Stomach (tissue), 9 donors: ENCODE results near the gene RFX4. TPM values are rescaled to one million over a fixed set of nuclear protein-coding genes. Genes with fewer than 3 reads are reported as not detected.

Source experiments
- DNase-seq, 2 donors: peaks; one replicate each; pipeline versions ENCODE4 v3.0.0 to v3.0.0-alpha.2; 2013 to 2019
- H3K27ac ChIP-seq, 5 donors: fragments of 200-600 bp in 4 of 5; sonication (generic) in 4 of 5; one replicate each; pipeline ENCODE4 v1.5.1; 2013 to 2019; ENCODE audit warnings: mild to moderate bottlenecking in 1 of 5, moderate library complexity in 1 of 5
- H3K27me3 ChIP-seq, 3 donors: fragments of 200-600 bp; sonication (generic); one replicate each; pipeline ENCODE4 v1.5.1; 2017 to 2019; ENCODE audit warnings: mixed run types in 1 of 3
- H3K36me3 ChIP-seq, 4 donors: fragments of 200-600 bp; sonication (generic); 1 replicate in 3 of 4; 2 replicates in 1 of 4; pipeline ENCODE4 v1.5.1; 2016 to 2019
- H3K4me1 ChIP-seq, 4 donors: fragments of 200-600 bp; sonication (generic); one replicate each; pipeline ENCODE4 v1.5.1; 2016 to 2019
- H3K4me3 ChIP-seq, 4 donors: fragments of 200-600 bp; sonication (generic) in 3 of 4; one replicate each; pipeline ENCODE4 v1.5.1; 2016 to 2019; ENCODE audit warnings: mild to moderate bottlenecking in 1 of 4
- H3K9me3 ChIP-seq, 4 donors: fragments of 200-600 bp; sonication (generic); one replicate each; pipeline ENCODE4 v1.5.1; 2016 to 2019
- CTCF ChIP-seq, 7 experiments: fragments of 450-650 bp in 4 of 7; fragments of 200-600 bp in 3 of 7; sonication (generic) in 3 of 7; IDR thresholded peaks; one replicate each; pipeline ENCODE4 v1.5.1; 2016 to 2019; ENCODE audit warnings: antibody characterized with exemption in 7 of 7, control low read depth in 2 of 7, mild to moderate bottlenecking in 1 of 7
- EP300 ChIP-seq: sonication (generic); formaldehyde crosslinking; IDR thresholded peaks from one replicate; pipeline ENCODE4 v1.6.1; 2017; ENCODE audit warnings: antibody characterized with exemption
- POLR2A ChIP-seq, 4 donors: fragments of 450-650 bp; IDR thresholded peaks; one replicate each; pipeline ENCODE4 v1.6.1; 2016; ENCODE audit warnings: antibody characterized with exemption in 4 of 4, control low read depth in 2 of 4, mild to moderate bottlenecking in 1 of 4, moderate library complexity in 1 of 4
- POLR2AphosphoS5 ChIP-seq, 3 donors: sonication (generic); formaldehyde crosslinking; IDR thresholded peaks; one replicate each; pipeline ENCODE4 v1.6.1; 2016; ENCODE audit warnings: antibody characterized with exemption in 3 of 3
- WGBS, 5 donors: extraction: QIAGEN DNeasy Blood & Tissue Kit in 3 of 5; methylation state at CpG; one replicate each; pipeline versions ENCODE4 v1.1.5 to v1.1.7; 2013 to 2018; 5-methylcytosine and 5-hydroxymethylcytosine counted together
- intact Hi-C: fragments of 100-400 bp; cut with DNase I; formaldehyde crosslinking; loops from one replicate; pipeline ENCODE4 v1.15.1; 2023; ENCODE audit warnings: low total_unique reads
- polyA plus RNA-seq, 3 donors: library from polyadenylated mRNA; stranded (reverse); fragments of 200-250 nt; gene quantifications; one replicate each; pipeline ENCODE4 v1.2.3, GENCODE V29; 2013
- total RNA-seq, 5 donors: library from RNA; depleted of rRNA; stranded (reverse); fragments of >200 nt; gene quantifications; one replicate each; pipeline versions ENCODE4 v1.1.0 to v1.2.3, GENCODE V29; 2014 to 2016
- donor health status: healthy with polysubstance abuse.
- donor health status: Bipolar disorder and iron deficiency.
- donor health status: healthy.

RFX4 gene
- total and polyA plus RNA-seq, 8 donors: not detected

DNA sequence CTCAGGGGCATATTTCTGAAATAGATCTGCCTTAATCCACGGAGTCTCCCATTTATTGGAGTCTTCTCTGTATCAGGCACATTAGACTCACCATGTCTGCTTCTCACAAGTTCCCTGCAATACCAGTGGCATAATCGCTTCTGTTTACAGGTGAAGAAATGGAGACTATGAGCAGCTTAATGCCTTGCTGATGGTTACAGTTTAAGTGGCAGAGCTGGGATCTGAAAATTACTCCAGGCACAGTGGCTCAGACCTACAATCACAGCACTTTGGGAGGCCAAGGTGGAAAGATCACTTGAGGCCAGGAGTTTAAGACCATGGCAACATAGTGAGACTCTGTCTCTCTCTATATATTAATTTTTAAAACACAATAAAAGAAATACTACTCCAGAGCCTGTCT, 184.4 kb downstream of the RFX4 start:
- no peaks in the 10 kb centered on the region for H3K9me3 ChIP-seq
- H3K36me3 ChIP-seq: no peaks in the 10 kb centered on the region
- intact Hi-C loops: no loop called here
- WGBS, 5 donors: 71 to 84% (median 73%) methylated on average over 2 of the region's 2 CpGs
- no peak for DNase-seq
- no peak overlapping the region for H3K4me3 ChIP-seq
- peaks cover 0 to 3% (median 0%) of the 10 kb centered on the region in 4 donors for H3K4me1 ChIP-seq
- no peaks in the 10 kb centered on the region for H3K27me3 ChIP-seq
- TF ChIP-seq POLR2AphosphoS5 (IDR thresholded peaks at IDR 0.05) (no peak), POLR2A (IDR thresholded peaks at IDR 0.05) (no peak), EP300 (no peak), CTCF (IDR thresholded peaks at IDR 0.05) (no peak)
- H3K27ac ChIP-seq: no peak overlapping the region

DNA sequence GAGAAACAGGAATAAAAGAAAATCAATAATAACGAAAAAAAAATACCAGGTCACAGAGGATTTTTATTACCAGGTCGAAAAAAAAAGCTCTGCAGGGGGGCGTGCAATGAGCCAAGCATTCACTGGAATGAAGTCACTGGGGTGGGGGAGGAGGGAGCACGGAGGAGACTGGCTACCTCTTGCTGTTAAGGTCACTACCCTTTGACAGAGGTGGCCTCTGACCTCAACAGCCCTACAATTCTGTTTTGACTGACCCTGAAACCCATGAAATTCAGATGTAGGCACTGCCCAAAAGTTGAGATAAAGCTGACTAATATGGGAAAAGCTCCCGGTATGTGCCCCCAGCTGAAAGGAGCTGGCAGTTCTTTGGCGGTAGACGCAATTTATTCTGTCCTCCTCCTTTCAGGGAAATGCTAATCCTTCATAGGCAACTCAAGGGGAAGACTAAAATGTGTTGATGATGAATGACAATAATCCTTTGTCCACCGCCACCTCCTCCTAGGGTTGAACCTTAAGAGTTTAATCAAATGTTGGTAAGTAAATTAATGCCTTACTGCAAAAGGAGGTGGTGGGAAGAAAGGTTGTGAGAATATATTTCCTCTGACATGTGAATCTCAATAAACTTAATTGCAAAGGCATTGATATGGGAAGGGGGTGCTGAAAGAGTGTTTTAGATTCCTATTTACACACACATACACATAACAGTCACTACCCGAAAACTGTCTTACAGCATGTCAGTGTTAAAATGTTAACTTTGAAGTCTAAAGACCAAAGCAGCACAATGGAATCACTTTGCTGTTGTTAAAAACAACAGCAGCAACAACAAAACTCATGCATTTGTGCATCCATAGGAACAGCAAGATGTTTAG, 185.4 kb downstream of the RFX4 start:
- peaks cover 0 to 3% (median 0%) of the 10 kb centered on the region in 4 donors for H3K4me1 ChIP-seq
- DNase-seq: no peak
- H3K27me3 ChIP-seq: no peaks in the 10 kb centered on the region
- H3K27ac ChIP-seq: no peak overlapping the region
- no peak overlapping the region for H3K4me3 ChIP-seq
- H3K9me3 ChIP-seq: no peaks in the 10 kb centered on the region
- TF ChIP-seq POLR2AphosphoS5 (IDR thresholded peaks at IDR 0.05) (no peak), CTCF (IDR thresholded peaks at IDR 0.05) (no peak)
- WGBS, 5 donors: 52 to 59% (median 58%) methylated on average over 9 of the region's 9 CpGs
- intact Hi-C loops: no loop called here
- H3K36me3 ChIP-seq: no peaks in the 10 kb centered on the region

DNA sequence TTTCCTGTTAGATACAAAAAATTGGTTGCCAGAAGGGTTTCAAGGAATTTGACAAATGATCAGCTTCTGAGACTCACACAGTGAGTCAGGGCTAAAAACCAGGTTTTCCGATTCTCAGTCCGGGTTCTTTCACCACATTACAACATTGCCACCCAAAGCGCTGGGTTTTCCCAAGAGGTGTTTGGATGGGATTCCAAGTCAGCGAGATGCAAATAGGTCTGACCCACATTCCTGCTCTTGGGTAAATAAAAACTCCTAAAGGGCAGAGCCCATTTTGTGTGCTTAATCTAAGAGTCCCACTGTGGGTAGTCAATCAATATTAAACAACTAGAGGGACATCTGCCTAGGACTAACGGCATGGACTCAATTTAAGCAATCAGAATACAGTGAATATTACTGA, 186.3 kb downstream of the RFX4 start:
- WGBS, 5 donors: 23 to 60% (median 44%) methylated on average over 5 of the region's 5 CpGs
- no peaks in the 10 kb centered on the region for H3K27me3 ChIP-seq
- H3K4me1 ChIP-seq: peaks cover 0 to 7% (median 3%) of the 10 kb centered on the region in 4 donors
- TF ChIP-seq POLR2A (IDR thresholded peaks at IDR 0.05) (no peak), CTCF (IDR thresholded peaks at IDR 0.05) (no peak), POLR2AphosphoS5 (IDR thresholded peaks at IDR 0.05) (no peak), EP300 (no peak)
- H3K9me3 ChIP-seq: no peaks in the 10 kb centered on the region
- DNase-seq: no peak
- H3K27ac ChIP-seq: no peak overlapping the region
- no peaks in the 10 kb centered on the region for H3K36me3 ChIP-seq
- intact Hi-C loops: no loop called here
- no peak overlapping the region for H3K4me3 ChIP-seq

GRCh38 chr12:106769546-106769945, 186.7 kb downstream of the RFX4 start:
- DNase-seq: no peak
- intact Hi-C loops: no loop called here
- no peak overlapping the region for H3K27ac ChIP-seq
- no peaks in the 10 kb centered on the region for H3K27me3 ChIP-seq
- TF ChIP-seq POLR2A (IDR thresholded peaks at IDR 0.05): no peak
- H3K4me3 ChIP-seq: no peak overlapping the region
- H3K4me1 ChIP-seq: peaks cover 0 to 7% (median 3%) of the 10 kb centered on the region in 4 donors
- no peaks in the 10 kb centered on the region for H3K9me3 ChIP-seq
- H3K36me3 ChIP-seq: no peaks in the 10 kb centered on the region
- 58 to 68% (median 61%) methylated on average over 6 of the region's 6 CpGs for WGBS, 5 donors

GRCh38 chr12:106771425-106771824, 188.6 kb downstream of the RFX4 start:
- intact Hi-C loops: no loop called here
- DNase-seq: no peak

More at GRCh38 chr12:106771425-106771824, 188.6 kb downstream of the RFX4 start:
- no peak for TF ChIP-seq EP300
- no peak for TF ChIP-seq POLR2AphosphoS5 (IDR thresholded peaks at IDR 0.05)
- Histone ChIP-seq H3K27me3 (no peaks in the 10 kb centered on the region), H3K9me3 (no peaks in the 10 kb centered on the region), H3K4me3 (no peak overlapping the region), H3K4me1 (peaks cover 10 to 24% (median 17%) of the 10 kb centered on the region in 4 donors), H3K27ac (no peak overlapping the region), H3K36me3 (no peaks in the 10 kb centered on the region)
